HCT116 (cell line): ENCODE measurements around the gene TNFRSF9.

Experiments
- ATF3 ChIP-seq: IDR thresholded peaks from 2 replicates; pipeline ENCODE4 v1.6.1; 2012
- CEBPB ChIP-seq: IDR thresholded peaks from 2 replicates; pipeline ENCODE4 v1.6.1; 2012; ENCODE audit warnings: low read depth
- CTCF ChIP-seq, 3 experiments: fragments of 200-600 bp in 1 of 3; sonication (generic) in 1 of 3; IDR thresholded peaks in 2 of 3; conservative IDR thresholded peaks in 1 of 3; 2 replicates each; pipeline ENCODE4 v1.5.1; 2012 to 2017; ENCODE audit warnings: low read depth in 2 of 3, low read length in 2 of 3, antibody characterized with exemption in 1 of 3, borderline replicate concordance in 1 of 3, control low read depth in 1 of 3, mild to moderate bottlenecking in 1 of 3, mixed read lengths in 1 of 3, mixed run types in 1 of 3, moderate library complexity in 1 of 3; ENCODE audit not compliant: insufficient read depth in 1 of 3
- EZH2 ChIP-seq: fragments of 200-600 bp; sonication (generic); IDR thresholded peaks from 2 replicates; pipeline ENCODE4 v1.6.1; 2017; ENCODE audit warnings: antibody characterized with exemption, mixed run types
- EZH2phosphoT487 ChIP-seq: fragments of 200-600 bp; IDR thresholded peaks from 2 replicates; pipeline ENCODE4 v1.6.1; 2018; ENCODE audit warnings: antibody characterized with exemption, borderline replicate concordance
- FOSL1 ChIP-seq: IDR thresholded peaks from 2 replicates; pipeline ENCODE4 v1.6.1; 2012; ENCODE audit warnings: low read depth
- JUND ChIP-seq: IDR thresholded peaks from 2 replicates; pipeline ENCODE4 v1.6.1; 2012
- MAX ChIP-seq: IDR thresholded peaks from 2 replicates; pipeline ENCODE4 v1.6.1; 2012
- POLR2A ChIP-seq: IDR thresholded peaks from 2 replicates; pipeline ENCODE4 v1.7.0; 2011; ENCODE audit warnings: borderline replicate concordance; ENCODE audit not compliant: insufficient read depth, insufficient read length; ENCODE audit errors: extremely low read depth
- POLR2AphosphoS5 ChIP-seq: IDR thresholded peaks from 2 replicates; pipeline ENCODE4 v1.6.1; 2011; ENCODE audit warnings: mild to moderate bottlenecking, low read depth, low read length, moderate library complexity
- RAD21 ChIP-seq: IDR thresholded peaks from 2 replicates; pipeline ENCODE4 v1.6.1; 2012; ENCODE audit warnings: low read depth, mild to moderate bottlenecking
- SIN3A ChIP-seq: IDR thresholded peaks from 2 replicates; pipeline ENCODE4 v1.6.1; 2012; ENCODE audit warnings: low read depth
- SP1 ChIP-seq: IDR thresholded peaks from 2 replicates; pipeline ENCODE4 v1.6.1; 2012; ENCODE audit warnings: low read depth
- YY1 ChIP-seq: IDR thresholded peaks from 2 replicates; pipeline ENCODE4 v1.6.1; 2011; ENCODE audit warnings: low read length, low read depth, moderate library complexity, mild to moderate bottlenecking; ENCODE audit not compliant: insufficient replicate concordance; ENCODE audit errors: extremely low read depth

GRCh38 chr1:7890853-7891252, 49.8 kb downstream of the TNFRSF9 start:
- no peak for TF ChIP-seq MAX
- TF ChIP-seq EZH2phosphoT487, result no peak
- TF ChIP-seq ATF3, result no peak
- no peak for TF ChIP-seq CTCF (IDR thresholded peaks at IDR 0.05 in 2 of 3, conservative IDR thresholded peaks at IDR 0.05 in 1 of 3; ENCODE audit: borderline replicate concordance in 1 of 3, insufficient read depth in 1 of 3, low read depth in 2 of 3, low read length in 2 of 3)
- TF ChIP-seq EZH2, result no peak
- no peak for TF ChIP-seq POLR2A
- TF ChIP-seq JUND, result no peak
- no peak for TF ChIP-seq SIN3A
- no peak for TF ChIP-seq POLR2AphosphoS5
- no peak for TF ChIP-seq SP1
- no peak for TF ChIP-seq YY1
- TF ChIP-seq CEBPB, result no peak
- TF ChIP-seq FOSL1, result no peak
- no peak for TF ChIP-seq RAD21
